AG04450 (cell line): Measurements from ENCODE around the gene PNMA8B. TPM values are rescaled to one million over a fixed set of nuclear protein-coding genes. Genes with fewer than 3 reads are reported as not detected.

Source experiments
- CTCF ChIA-PET: fragments of 300-600, 350-600 bp; formaldehyde crosslinking; extraction: SDS; loops from one replicate; lab custom pipeline; 2022; ENCODE audit warnings: antibody characterized with exemption, inconsistent platforms; lab: Charles Lee
- POLR2A ChIA-PET: fragments of 350-600 bp; formaldehyde crosslinking; extraction: SDS; loops from one replicate; lab custom pipeline; 2021; ENCODE audit warnings: antibody characterized with exemption, inconsistent platforms; lab: Yijun Ruan, JAX
- DNase-seq: peaks from one replicate; pipeline ENCODE4 v3.0.0-alpha.2; 2011; ENCODE audit warnings: low read depth, low spot score
- H3K27ac ChIP-seq: one replicate; pipeline ENCODE4 v1.5.1; 2012; ENCODE audit warnings: low read depth, low read length, control low read depth
- H3K27me3 ChIP-seq: one replicate; pipeline ENCODE4 v1.6.0; 2012; ENCODE audit warnings: low read length; ENCODE audit not compliant: control insufficient read depth, insufficient read depth
- H3K4me3 ChIP-seq: 2 replicates; pipeline ENCODE4 v1.5.1; 2011; ENCODE audit warnings: mild to moderate bottlenecking, low read depth, low read length, control low read depth
- H3K9me3 ChIP-seq: 2 replicates; pipeline ENCODE4 v1.5.1; 2012; ENCODE audit warnings: low read length; ENCODE audit not compliant: control insufficient read depth, insufficient read depth
- polyA plus RNA-seq: library from polyadenylated mRNA; depleted of rRNA; stranded (reverse); fragments of >200 nt; gene quantifications from 2 replicates; pipeline ENCODE4 v1.2.3, GENCODE V29; 2011
- TF ChIP-seq, protein P1 (sequence below): IDR thresholded peaks from 2 replicates; pipeline ENCODE4 v1.5.1; 2011; ENCODE audit warnings: low read depth, low read length, control low read depth, inconsistent platforms

Gene PNMA8B
- polyA plus RNA-seq, 1 experiment: 0.17 TPM

DNA sequence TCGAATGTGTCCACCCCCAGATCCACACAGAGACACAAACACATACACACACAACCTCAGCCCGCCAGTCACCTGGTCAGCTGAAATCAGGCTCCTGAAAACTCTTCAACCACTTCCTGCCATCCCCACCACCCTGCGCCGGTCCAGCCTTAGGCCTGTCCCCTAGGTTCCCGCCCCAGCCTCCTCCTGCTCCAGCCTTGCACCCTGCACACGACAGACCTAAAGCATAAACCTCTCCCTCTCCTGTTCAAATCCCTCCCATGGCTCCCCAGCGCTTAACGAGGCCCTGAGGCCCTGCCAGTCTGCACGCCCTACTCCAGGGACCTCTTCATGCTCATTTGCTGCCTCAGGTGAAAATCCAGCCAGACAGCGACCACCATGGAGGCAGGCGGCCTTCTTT, 7.1 kb downstream of the PNMA8B start:
- TF ChIP-seq, protein P1, sequence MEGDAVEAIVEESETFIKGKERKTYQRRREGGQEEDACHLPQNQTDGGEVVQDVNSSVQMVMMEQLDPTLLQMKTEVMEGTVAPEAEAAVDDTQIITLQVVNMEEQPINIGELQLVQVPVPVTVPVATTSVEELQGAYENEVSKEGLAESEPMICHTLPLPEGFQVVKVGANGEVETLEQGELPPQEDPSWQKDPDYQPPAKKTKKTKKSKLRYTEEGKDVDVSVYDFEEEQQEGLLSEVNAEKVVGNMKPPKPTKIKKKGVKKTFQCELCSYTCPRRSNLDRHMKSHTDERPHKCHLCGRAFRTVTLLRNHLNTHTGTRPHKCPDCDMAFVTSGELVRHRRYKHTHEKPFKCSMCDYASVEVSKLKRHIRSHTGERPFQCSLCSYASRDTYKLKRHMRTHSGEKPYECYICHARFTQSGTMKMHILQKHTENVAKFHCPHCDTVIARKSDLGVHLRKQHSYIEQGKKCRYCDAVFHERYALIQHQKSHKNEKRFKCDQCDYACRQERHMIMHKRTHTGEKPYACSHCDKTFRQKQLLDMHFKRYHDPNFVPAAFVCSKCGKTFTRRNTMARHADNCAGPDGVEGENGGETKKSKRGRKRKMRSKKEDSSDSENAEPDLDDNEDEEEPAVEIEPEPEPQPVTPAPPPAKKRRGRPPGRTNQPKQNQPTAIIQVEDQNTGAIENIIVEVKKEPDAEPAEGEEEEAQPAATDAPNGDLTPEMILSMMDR: no peak
- ChIA-PET CTCF (interaction anchor here (1.0 to 6.0 kb wide), 3 partner anchors 8 to 92 kb away, joined by 3 to 103 read pairs (median 66); no protein-coding TSS in a partner anchor), POLR2A (no interaction called here)
- H3K4me3 ChIP-seq: no peak overlapping the region
- H3K27me3 ChIP-seq: peaks cover 41% of the 10 kb centered on the region
- H3K9me3 ChIP-seq: peaks cover 6% of the 10 kb centered on the region; the same call in 1 of the 2 replicates
- no peak overlapping the region for H3K27ac ChIP-seq
- no peak for DNase-seq

DNA sequence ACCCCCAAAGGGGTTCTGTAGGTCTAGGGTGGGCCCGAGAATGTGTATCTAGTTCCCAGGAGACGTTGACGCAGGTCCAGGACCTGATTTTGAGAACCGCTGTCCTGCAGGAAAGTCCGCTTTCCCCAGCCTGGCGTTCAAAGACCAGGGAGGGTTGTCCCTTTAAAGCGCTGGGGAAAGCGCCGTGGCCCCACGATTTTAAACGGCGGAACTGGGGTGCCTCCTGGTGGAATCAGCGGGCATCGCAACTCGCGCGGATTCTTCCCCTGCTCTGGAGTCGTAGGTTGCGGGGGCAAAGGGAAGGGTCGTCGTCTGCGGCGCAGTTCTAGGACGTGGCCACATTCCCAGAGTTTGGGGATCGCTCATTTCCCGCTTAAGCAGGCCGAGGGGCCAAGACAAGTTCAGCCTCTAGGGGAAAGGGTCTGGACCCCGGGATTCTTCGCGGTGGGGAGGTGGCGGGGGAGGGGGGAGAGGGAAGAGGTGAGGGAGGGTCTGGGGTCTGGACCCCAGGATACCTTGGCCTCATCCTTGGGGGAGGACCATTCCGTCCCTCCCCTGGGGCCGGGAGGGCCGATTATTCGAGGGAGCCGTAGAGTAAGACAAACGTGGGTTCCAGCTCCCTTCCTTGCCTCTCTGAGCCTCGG, 7.7 kb downstream of the PNMA8B start:
- Histone ChIP-seq H3K27ac (no peak overlapping the region), H3K4me3 (peak overlapping the region; percentile 52), H3K9me3 (peaks cover 6% of the 10 kb centered on the region; the same call in 1 of the 2 replicates), H3K27me3 (peaks cover 38% of the 10 kb centered on the region)
- no peak for DNase-seq
- POLR2A ChIA-PET: interaction anchor here (1.6 kb wide), 1 partner anchor 74 kb away, joined by 4 read pairs; the partner anchor contains the start of gene CCDC8
- CTCF ChIA-PET: interaction anchor here (0.9 to 6.0 kb wide), 8 partner anchors 10 to 205 kb away, joined by 3 to 103 read pairs (median 4); partner anchors contain the start of gene CCDC8
- TF ChIP-seq, protein P1: peak; percentile 96

DNA sequence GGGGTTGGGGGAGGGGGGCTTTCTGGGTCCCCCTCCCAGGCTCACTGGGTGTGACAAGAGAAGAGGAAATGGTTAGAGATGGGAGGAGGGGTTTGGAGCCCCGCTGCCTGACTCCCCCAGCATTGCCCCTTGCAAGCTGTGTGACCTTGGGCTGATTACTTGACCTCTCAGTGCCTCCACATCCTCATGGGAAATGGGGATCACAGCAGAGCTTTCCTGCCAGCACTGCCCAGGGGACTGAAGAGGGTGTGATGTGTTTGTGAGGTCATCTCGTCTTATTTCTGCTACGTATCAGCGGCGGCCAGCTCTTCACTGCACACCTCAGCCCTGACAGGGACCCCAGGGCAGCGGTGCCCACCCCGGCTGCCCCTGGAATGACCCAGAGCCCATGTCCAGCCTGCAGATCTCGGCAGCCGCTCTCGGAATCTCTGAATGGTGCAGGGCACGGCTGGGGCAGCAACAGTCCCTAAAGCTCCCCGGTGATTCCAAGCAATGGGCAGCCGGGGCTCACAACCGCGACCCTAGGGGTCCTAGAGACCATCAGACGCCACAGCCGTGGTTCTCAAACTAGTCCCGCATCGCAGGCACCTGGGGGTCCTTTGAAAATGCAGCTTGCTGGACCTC, 8.4 kb downstream of the PNMA8B start:
- H3K27me3 ChIP-seq: peaks cover 32% of the 10 kb centered on the region
- peak overlapping the region; percentile 52 for H3K4me3 ChIP-seq
- H3K27ac ChIP-seq: no peak overlapping the region
- TF ChIP-seq, protein P1: no peak
- ChIA-PET POLR2A (interaction anchor here (0.5 to 1.6 kb wide), 2 partner anchors 32 to 74 kb away, joined by 3 to 4 read pairs; partner anchors contain the start of gene CCDC8), CTCF (interaction anchor here (0.9 to 6.0 kb wide), 8 partner anchors 9 to 205 kb away, joined by 3 to 103 read pairs (median 4); partner anchors contain the start of gene CCDC8)
- no peak for DNase-seq
- H3K9me3 ChIP-seq: peaks cover 6% of the 10 kb centered on the region; the same call in 1 of the 2 replicates

GRCh38 chr19:46486358-46486757, 9.3 kb downstream of the PNMA8B start:
- ChIA-PET POLR2A (no interaction called here), CTCF (no interaction called here)
- no peak overlapping the region for H3K27ac ChIP-seq
- H3K27me3 ChIP-seq: peaks cover 23% of the 10 kb centered on the region
- H3K9me3 ChIP-seq: peaks cover 6% of the 10 kb centered on the region; the same call in 1 of the 2 replicates
- TF ChIP-seq, protein P1: no peak
- H3K4me3 ChIP-seq: no peak overlapping the region
- DNase-seq: no peak
